Measurements from ENCODE around the gene TNNT2.

Gene TNNT2

GRCh38 chr1:201350884-201351283 is 26.6 kb downstream of the TNNT2 start:
- no peak for ATAC-seq
- no peak for TF ChIP-seq TOX (CRISPR knock-in tag; IDR thresholded peaks at IDR 0.05; ENCODE audit: borderline replicate concordance)
- TF ChIP-seq, protein P1, sequence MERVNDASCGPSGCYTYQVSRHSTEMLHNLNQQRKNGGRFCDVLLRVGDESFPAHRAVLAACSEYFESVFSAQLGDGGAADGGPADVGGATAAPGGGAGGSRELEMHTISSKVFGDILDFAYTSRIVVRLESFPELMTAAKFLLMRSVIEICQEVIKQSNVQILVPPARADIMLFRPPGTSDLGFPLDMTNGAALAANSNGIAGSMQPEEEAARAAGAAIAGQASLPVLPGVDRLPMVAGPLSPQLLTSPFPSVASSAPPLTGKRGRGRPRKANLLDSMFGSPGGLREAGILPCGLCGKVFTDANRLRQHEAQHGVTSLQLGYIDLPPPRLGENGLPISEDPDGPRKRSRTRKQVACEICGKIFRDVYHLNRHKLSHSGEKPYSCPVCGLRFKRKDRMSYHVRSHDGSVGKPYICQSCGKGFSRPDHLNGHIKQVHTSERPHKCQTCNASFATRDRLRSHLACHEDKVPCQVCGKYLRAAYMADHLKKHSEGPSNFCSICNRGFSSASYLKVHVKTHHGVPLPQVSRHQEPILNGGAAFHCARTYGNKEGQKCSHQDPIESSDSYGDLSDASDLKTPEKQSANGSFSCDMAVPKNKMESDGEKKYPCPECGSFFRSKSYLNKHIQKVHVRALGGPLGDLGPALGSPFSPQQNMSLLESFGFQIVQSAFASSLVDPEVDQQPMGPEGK (CRISPR knock-in tag; IDR thresholded peaks at IDR 0.05; ENCODE audit: borderline replicate concordance) = no peak
- no peak for TF ChIP-seq ISL1 (CRISPR knock-in tag; IDR thresholded peaks at IDR 0.05)
- no peak for TF ChIP-seq GLIS3 (CRISPR knock-in tag; IDR thresholded peaks at IDR 0.05)
- no peak for TF ChIP-seq SNAI2 (CRISPR knock-in tag; IDR thresholded peaks at IDR 0.05)
- no peak for TF ChIP-seq OSR1 (CRISPR knock-in tag; IDR thresholded peaks at IDR 0.05)
- no peak for TF ChIP-seq BACH2 (CRISPR knock-in tag; IDR thresholded peaks at IDR 0.05; ENCODE audit: borderline replicate concordance)
- no peak for TF ChIP-seq CSDC2 (CRISPR knock-in tag; IDR thresholded peaks at IDR 0.05)
- TF ChIP-seq TCF4 (CRISPR knock-in tag; IDR thresholded peaks at IDR 0.05; ENCODE audit: borderline replicate concordance) = no peak
- no peak for TF ChIP-seq ZNF70 (CRISPR knock-in tag; IDR thresholded peaks at IDR 0.05)
- no peak for TF ChIP-seq ZNF8 (CRISPR knock-in tag; IDR thresholded peaks at IDR 0.05)
- TF ChIP-seq ZNF565 (CRISPR knock-in tag; conservative IDR thresholded peaks at IDR 0.05; ENCODE audit: low read depth) = no peak
- TF ChIP-seq TSHZ2 (CRISPR knock-in tag; IDR thresholded peaks at IDR 0.05) = no peak
- TF ChIP-seq PPARA (CRISPR knock-in tag; IDR thresholded peaks at IDR 0.05; ENCODE audit: borderline replicate concordance) = no peak
- no peak for TF ChIP-seq ARNTL (CRISPR knock-in tag; IDR thresholded peaks at IDR 0.05; ENCODE audit: borderline replicate concordance, low read depth)
- TF ChIP-seq, protein P2, sequence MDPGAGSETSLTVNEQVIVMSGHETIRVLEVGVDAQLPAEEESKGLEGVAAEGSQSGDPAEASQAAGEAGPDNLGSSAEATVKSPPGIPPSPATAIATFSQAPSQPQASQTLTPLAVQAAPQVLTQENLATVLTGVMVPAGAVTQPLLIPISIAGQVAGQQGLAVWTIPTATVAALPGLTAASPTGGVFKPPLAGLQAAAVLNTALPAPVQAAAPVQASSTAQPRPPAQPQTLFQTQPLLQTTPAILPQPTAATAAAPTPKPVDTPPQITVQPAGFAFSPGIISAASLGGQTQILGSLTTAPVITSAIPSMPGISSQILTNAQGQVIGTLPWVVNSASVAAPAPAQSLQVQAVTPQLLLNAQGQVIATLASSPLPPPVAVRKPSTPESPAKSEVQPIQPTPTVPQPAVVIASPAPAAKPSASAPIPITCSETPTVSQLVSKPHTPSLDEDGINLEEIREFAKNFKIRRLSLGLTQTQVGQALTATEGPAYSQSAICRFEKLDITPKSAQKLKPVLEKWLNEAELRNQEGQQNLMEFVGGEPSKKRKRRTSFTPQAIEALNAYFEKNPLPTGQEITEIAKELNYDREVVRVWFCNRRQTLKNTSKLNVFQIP (CRISPR knock-in tag; IDR thresholded peaks at IDR 0.05; ENCODE audit: borderline replicate concordance, low read depth) = no peak
- TF ChIP-seq ZFP3 (CRISPR knock-in tag; IDR thresholded peaks at IDR 0.05) = no peak
- TF ChIP-seq, protein P3, sequence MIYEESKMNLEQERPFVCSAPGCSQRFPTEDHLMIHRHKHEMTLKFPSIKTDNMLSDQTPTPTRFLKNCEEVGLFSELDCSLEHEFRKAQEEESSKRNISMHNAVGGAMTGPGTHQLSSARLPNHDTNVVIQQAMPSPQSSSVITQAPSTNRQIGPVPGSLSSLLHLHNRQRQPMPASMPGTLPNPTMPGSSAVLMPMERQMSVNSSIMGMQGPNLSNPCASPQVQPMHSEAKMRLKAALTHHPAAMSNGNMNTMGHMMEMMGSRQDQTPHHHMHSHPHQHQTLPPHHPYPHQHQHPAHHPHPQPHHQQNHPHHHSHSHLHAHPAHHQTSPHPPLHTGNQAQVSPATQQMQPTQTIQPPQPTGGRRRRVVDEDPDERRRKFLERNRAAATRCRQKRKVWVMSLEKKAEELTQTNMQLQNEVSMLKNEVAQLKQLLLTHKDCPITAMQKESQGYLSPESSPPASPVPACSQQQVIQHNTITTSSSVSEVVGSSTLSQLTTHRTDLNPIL (CRISPR knock-in tag; IDR thresholded peaks at IDR 0.05; ENCODE audit: low read depth) = no peak
- no peak for TF ChIP-seq ESRRG (CRISPR knock-in tag; IDR thresholded peaks at IDR 0.05)
- TF ChIP-seq RARB (CRISPR knock-in tag; IDR thresholded peaks at IDR 0.05) = no peak

DNA sequence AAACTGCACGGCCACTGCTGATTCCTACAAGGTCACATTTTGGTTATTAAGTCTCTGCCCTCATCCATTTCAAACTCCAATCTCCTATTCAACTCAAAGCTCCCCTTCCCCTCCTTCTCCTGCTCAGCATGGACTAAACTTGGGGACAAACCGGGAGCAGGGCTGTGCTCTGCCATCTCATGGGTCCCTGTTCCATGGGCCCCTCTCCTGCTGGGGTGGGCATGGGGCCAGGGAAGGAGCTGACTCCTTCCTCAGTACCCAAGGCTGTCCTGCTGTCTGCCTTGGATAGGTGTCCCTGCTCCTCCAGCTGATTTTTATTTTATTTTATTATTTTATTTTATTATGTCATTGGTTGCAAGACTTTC is 27.1 kb downstream of the TNNT2 start:
- ATAC-seq = no peak
- TF ChIP-seq BACH2 (CRISPR knock-in tag; IDR thresholded peaks at IDR 0.05; ENCODE audit: borderline replicate concordance) (no peak), ZNF70 (CRISPR knock-in tag; IDR thresholded peaks at IDR 0.05) (no peak), ZC3H10 (CRISPR knock-in tag; IDR thresholded peaks at IDR 0.05) (no peak), TSHZ2 (CRISPR knock-in tag; IDR thresholded peaks at IDR 0.05) (no peak), SNAI2 (CRISPR knock-in tag; IDR thresholded peaks at IDR 0.05) (no peak), GLIS3 (CRISPR knock-in tag; IDR thresholded peaks at IDR 0.05) (no peak), ESRRG (CRISPR knock-in tag; IDR thresholded peaks at IDR 0.05) (no peak), OSR1 (CRISPR knock-in tag; IDR thresholded peaks at IDR 0.05) (no peak)
- TF ChIP-seq, protein P1 (CRISPR knock-in tag; IDR thresholded peaks at IDR 0.05; ENCODE audit: borderline replicate concordance) = no peak
- TF ChIP-seq, protein P2 (CRISPR knock-in tag; IDR thresholded peaks at IDR 0.05; ENCODE audit: borderline replicate concordance, low read depth) = no peak
